SK-N-SH (cell line): Measurements from ENCODE around the gene PBRM1.

Experiments
- USF2 ChIP-seq: fragments of 150-350 bp; IDR thresholded peaks from 2 replicates; pipeline ENCODE4 v1.6.1; 2017; ENCODE audit warnings: antibody characterized with exemption, low read length, low read depth, borderline replicate concordance
- TF ChIP-seq, protein P1 (sequence below): IDR thresholded peaks from 2 replicates; pipeline ENCODE4; 2012

DNA sequence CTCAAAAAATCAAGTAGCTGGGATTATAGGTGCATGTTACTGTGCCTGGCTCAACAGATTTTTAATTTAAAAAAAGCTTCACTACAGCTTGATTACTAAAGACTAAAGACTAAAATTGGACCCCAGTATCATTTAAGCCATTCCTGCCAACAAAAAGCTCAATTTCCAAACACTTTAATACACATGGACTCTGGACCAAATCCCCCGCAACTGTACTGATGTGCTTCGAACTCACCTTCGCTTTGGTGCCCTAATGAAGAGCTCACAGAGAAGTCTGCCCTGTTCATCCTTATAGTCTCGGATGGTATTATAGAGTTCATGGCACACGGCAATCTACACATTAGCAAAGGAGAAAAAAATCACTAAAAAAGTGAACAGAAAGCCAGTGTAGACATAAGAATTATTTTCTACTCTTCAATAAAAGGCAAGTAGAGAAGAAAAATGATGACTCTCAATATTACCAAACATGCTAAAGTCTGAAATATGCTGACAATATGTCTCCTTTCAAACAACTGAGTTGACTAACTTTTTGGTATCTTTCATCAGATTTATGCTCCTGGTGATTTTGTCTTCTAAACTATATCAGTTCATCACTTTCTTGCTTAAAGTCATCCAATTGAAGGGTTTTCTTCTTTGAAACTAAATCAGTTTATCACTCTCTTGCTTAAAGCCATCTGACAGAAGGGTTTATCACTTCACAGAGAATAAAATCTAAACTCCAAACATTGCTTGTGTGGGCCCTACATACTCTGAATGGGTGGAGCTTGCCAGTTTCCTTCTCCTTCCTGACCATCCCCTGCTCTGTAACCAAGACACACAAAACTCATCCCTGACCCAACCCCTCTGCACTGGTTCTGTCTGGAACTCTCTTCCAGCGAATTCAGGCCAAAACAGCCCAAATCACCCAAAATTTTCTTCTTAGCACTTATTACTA, 7.2 kb downstream of the PBRM1 start:
- no peak for TF ChIP-seq USF2
- TF ChIP-seq, protein P1, sequence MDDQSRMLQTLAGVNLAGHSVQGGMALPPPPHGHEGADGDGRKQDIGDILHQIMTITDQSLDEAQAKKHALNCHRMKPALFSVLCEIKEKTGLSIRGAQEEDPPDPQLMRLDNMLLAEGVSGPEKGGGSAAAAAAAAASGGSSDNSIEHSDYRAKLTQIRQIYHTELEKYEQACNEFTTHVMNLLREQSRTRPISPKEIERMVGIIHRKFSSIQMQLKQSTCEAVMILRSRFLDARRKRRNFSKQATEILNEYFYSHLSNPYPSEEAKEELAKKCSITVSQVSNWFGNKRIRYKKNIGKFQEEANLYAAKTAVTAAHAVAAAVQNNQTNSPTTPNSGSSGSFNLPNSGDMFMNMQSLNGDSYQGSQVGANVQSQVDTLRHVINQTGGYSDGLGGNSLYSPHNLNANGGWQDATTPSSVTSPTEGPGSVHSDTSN, result no peak
